GM19328 (cell line): ENCODE data around the gene CFAP45.

Source experiments
- ATAC-seq: cut with Tn5 transposase; IDR thresholded peaks from one replicate; pipeline ENCODE4 v1.9.1; 2021; ENCODE audit warnings: mild to moderate bottlenecking, moderate library complexity; ENCODE audit not compliant: unreplicated experiment

Gene CFAP45

DNA sequence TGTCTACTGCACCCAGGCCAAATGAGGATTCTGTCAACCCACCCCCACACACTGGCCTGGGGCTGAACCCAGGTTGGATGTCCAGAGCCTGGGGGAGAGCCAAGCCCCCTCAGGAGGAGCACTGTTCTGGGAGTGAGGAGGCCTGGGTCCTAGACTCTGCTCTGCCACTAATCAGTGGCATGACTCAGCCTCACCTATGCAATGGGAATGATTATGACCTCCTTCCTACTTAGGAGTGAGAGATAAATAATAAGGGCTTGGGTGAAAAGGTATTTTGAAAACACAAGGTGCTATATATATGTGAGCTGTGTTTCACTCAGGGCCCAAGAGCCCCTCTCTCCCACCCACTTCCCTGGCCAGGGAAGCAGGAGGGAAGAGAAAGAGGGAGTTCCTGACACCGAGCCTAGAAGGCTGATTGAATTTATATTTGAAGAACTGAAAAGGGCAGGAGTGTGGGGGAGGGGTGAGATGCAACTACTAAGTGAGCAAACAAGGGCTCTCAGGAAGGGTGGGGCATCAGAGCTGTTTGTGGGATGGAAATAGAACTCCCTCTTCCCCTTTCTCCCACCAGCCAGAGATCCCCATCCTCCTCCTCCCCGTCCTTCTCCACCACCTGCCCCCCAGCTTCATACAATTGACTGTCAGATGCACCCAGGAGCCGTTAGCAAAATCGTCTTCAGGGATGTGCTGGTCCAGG, 37.2 kb upstream of the CFAP45 start:
- no peak for ATAC-seq

DNA sequence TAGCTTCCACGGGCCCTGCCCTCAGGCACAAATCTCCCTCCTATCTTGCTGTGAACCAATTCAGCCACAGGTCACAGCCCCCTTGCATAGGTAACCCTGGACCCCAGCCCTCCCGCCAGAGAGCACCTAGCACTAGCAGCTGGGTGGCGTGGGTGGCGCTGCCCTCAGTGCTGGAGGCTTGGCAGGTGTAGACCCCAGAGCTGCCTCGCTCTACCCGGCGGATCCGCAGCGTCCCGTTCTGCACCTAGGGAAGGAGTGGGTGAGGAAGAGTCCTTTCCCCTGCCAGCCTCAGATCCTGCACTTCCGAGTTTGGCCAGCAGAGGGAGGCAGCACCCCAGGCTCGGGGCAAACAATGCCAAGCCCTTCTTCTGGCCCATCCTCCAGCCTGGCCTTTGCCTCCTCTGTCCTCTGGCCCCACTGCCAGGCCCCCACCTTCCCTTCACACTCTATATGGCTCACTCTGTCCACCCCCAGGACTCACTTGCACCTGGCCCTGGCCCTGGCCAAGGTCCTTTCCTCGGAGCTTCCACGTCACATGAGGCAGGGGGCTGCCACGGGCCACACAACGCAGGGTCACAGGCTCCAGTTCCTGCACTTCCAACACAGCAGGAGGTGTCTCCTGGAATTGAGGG, 36.4 kb upstream of the CFAP45 start:
- ATAC-seq: no peak

DNA sequence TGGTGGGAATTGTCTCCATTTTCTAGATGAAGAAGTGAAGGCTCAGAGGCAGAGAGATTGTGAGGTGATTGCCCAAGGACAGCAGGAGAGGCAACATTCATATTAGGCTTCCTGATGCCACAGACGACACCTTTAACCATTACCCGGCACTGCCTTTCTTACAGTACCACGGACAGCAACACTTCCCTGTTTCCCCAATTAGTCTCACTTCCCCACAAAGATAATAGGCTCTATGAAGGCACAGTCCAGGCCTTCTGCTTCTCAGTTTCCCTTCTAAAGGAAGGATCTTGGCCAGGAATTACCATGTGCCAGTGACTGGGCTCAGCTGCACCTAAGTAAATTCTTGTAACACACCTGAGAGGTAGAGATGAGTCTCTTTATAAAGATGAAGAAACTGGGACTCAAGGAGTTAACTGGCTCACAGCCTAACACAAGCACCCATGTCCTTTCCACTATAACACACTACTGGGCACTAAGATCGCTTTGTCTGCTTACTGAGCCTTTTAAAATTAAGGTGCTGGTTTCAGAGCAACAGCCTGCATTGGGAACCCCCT, 35.8 kb upstream of the CFAP45 start:
- no peak for ATAC-seq

DNA sequence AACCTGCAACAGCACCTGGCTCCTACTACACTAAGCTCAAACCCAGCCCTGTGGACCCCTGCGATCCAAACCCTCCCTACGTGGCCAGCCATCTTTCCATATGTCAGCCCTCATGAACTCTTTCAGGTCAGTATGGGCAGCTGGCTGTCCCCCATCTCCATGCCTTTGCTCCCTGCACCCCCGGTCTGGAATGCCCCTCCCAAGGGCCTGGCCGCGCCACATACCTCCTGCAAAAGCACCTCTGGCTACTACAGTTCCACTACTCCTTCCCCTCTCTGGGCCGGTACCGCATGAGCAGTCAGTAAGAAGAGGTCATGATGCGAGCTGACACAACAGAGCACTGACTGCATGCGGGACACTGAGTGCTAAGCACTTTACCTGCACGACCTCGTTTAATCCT, 35.3 kb upstream of the CFAP45 start:
- no peak for ATAC-seq

DNA sequence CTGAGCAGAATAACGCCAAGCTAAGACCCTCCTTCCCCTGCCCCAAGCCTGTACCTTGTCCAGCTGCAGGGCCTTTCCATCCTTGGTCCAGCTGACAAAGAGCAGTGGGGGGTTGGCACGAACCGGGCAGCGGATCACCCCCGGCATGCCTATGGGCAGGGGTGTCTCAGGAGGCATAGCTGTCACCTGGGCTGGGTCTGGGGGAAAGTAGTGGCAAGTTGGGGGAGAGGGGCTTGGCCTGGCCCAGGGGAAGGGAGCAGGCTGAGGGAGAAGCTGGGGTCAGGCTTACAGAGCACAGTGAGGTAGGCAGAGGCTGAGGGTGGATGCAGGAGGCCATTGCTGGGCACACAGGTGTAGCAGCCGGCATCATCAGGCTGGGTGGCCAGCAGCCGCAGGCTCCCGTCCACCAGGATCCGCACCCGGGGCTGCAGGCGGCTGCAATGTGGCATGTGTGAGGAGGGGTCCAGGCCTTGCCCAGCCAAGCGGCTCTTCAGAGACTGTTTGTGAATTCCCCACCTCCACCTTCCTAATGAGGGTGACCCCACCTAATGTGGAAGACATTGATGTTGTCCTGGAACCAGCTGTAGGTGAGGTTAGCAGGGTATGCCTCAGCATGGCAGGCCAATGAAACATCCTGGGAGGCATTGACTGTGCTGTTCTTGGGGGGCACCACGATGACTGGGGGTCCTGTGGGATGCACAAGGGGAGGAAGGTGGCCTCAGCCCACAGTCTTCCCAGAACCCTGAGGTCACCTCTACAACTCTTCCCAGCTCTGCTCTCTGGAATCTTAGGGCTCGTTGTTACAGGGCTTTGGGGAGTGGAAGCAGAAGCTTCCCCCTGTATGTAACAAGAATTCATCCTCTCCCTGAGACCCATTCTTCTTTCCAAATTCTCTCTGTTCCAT, 34.4 kb upstream of the CFAP45 start:
- no peak for ATAC-seq

DNA sequence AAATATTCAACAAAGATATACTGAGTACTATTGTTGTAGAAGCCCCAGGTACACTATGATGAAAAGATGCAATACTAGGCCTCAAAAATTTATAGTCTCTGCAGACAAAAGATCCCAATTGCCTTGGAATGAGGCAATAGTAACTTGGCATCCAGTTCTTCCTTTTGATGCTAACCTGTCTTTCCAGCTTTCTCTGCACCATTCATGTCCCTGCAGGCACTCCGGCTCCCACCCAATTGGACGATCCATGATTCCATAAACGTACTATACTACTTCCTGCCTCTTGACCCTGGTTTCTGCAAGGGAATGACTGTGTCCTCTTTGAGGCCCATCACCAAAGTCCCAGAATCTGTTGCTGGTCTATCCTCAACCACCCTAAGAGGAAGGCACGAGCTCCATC, 33.4 kb upstream of the CFAP45 start:
- ATAC-seq: no peak

DNA sequence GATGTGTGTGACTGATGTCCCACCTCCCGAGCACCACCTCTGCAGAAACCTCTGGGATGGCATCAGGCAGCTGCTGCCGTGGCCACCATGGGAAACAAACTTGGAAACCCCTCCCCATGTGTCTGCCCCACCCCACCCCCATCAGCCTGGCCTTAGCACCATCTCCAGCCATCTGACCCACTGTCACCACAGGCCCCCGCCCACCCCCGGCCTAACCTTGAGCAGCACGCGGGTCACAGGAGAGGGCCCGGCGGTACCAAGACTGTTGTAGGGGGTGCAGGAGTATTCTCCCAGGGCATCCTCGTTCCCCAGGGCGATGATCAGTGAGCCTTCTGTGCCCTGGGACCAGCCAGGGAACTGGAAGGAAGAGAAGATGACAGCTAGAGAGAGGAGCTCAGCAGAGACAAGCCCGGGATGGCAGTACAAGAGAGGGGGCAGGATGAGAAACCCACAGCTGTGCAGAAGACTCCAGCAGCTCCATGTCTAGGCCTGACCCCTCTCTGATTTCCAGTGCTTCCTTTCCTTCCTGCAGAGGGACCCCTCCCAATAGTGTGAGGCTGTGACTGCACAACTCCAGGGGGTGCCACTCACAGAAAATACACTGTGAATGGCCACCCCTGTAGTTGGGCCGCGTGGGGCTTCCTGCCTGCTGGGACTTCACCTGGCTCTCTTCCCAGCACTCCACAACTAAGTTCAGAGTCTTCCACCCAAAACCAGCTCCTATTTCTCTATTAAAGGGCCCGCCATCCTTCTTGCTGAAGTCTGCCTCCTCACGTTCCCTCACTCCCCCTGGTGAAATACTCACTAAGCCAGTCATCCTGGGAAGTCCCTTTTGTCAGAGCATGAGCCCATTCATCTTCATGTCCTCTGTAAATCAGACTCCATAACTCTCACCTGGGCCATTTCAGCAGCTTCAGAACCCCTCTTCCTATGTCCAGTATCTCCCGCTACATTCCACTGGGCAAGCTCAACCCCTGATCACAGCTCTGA, 32.6 kb upstream of the CFAP45 start:
- no peak for ATAC-seq

DNA sequence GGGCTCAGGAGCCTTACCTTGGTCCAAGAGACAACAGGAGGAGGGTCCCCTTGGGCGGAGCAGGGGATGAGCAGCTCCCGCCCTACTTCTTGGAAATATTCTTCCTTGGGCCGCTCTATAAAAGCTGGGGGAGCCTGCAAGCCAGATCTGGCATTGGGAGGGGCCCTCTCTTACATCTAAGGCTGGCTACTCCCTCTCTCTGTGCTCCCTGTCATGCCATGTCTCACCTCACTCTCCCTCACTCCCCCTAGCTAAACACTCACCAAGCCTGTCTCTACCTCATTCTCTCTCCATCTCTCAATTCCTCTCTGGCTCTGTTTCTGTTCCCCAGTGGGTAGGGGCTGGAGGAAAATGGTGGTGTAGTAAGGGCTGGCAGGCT, 31.8 kb upstream of the CFAP45 start:
- ATAC-seq: no peak

DNA sequence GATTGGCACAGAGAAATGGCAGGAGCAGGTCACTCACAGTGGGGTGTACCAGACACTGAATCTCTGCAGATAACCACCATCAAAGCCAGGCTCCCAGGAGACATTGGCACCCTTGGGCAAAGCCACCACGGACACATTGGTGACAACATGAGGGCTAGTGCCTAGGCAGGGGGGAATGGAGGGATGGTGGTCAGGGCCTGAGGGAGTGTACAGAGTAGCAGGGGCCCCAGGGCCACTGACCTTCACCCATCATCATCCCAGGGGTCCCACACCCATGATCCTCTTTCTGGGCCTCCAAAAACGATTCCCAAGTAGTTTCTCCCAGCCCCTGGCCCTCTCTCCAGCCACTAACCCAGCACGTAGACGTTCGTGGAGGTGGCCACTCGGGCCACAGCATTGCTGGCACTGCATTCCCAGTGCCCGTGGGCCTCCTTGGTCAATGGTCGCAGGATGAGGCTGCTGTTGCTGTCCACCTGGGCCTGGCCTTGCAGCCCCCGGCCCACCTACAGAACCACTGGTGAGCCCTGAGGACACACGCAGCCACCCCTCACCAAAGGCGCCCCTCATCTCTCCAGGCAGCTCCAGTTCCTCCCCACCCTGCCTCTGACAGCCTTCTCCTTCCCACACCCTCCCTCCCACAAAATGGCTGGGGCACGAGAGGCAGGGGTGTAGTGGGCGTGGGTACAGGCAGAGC, 31.3 kb upstream of the CFAP45 start:
- ATAC-seq: no peak

DNA sequence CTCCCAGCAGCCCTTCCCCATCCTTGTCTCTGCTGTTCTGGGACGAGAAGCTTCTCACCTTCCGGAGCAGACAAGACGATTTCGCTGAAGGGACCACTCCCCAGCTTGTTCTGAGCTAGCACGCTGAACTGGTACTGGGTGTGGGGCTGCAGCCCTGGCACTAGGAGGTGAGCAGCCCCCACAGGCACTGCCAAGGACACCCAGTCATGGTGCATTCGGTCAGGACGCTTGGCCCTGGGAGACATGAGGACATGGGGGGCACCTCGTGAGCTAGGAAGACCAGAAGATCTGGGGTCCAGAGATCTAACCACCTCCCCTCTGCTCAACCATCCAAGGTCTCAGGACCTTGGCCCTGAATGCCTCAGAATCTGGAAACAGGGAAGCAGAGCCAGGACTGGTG, 30.7 kb upstream of the CFAP45 start:
- no peak for ATAC-seq

DNA sequence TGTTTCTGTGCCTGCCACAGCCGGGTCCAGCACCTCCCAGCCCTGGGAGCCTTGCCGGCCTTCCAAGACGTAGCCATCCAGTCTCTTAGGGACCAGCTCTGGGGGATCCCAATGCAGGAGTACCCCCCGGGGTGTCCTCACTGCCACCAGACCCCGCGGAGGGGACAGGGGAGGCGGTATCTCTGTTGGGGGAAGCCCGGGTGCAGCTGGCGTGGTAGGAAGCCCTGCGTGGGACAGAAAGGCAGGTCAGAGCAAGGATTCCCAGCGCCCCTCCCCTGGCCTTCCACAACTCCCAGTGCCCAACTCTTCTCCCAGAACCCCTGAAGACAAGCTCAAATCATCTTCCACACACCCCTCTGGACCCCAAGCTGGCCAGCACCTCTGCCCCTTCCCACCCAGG, 30.3 kb upstream of the CFAP45 start:
- ATAC-seq: no peak

DNA sequence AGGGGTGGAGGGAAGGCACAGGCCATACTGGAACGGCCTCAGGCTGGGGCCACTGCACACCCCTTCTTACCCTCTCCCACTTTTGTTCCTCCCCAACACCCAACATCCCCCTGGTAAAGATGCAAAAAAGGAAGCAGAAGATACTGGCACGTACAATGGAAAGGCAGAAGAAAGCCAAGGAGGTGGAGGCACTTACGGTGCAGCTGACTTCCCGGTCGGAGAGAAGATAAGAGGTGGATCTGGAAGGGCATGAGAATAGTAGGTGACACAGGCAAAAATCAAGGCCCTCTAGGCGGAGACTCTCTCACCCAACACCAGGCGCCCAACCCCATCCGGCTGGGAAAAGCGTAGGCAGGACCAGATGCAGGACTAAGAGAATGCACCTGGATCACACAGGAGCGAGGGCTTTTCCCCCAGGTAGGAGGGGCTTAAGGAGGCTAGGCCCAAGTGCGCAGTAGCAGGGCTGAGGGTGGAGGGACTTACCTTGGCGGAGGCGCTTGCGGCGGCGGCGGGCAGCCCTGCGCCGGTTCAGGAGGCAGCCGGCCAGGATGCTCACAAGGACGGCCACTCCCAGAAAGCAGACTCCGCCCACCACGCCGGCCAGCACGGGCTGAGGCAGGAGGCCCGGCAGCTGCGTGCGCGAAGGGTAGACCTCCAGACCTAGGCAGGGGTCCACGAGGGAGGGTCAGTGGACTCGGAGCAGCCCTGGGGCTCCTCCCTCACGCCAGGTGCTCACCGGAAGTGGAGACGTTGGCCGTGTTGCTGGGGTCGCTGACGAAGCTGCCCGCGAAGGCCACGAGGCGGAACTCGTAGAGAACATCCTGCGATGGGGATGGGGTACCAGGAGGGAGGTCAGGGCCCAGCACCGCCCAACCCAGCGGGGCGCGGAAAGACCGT, 29.4 kb upstream of the CFAP45 start:
- no peak for ATAC-seq

DNA sequence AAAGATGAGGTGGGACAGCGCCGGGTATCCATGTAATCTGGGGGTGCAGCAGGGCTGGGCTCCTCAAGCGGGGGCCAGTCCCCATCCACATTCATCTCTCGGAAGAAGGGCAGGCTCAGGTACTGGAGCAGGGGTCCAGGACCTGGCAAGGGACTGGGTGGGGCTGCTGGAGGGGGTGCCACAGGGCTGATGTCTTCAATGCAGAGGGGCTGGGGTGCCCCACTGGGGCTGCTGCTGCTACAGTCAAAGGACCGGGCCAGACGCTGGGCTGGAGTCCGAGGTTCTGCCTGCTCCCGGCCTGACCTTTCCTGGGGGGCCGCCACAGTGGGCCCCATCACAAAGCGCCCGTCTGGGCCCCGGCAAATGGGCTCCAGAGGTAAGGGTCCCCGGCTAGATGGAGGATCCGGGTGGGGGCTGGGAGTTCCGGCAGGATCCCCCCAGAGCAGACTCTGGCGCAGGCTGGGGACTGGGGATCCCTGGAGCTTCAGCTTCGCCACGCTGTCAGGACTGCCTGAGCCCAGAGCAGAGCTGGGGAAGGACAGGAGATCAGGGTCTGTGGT, 28.6 kb upstream of the CFAP45 start:
- no peak for ATAC-seq

DNA sequence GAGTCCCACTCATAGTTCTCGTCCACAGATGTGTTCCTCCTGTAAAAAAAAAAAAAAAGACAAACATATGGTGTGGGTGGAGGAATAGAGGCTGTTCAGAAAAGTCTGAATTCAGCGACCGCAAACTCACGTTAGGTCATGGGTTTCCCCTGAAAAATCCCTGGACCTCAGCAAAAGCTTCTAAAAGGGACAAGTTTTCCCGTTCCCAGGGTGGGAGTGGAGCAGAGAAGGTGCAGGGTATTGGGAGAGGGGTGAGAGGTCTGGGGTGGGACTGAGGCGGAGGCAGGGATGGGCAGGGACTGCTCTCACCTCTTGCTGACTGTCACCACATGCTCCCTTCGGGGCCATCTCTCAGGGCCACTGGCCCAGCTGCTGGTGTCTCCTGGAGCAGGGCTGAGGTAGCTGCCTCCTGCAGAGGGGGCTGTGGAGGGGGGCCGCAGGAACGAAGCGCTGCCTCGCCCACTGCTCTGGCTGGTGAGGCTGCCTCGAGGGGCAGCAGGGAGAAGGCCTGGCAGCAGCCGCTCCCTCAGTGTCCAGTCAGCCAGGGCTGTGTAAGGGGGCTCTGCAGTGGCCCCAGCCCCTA, 28.0 kb upstream of the CFAP45 start:
- no peak for ATAC-seq

DNA sequence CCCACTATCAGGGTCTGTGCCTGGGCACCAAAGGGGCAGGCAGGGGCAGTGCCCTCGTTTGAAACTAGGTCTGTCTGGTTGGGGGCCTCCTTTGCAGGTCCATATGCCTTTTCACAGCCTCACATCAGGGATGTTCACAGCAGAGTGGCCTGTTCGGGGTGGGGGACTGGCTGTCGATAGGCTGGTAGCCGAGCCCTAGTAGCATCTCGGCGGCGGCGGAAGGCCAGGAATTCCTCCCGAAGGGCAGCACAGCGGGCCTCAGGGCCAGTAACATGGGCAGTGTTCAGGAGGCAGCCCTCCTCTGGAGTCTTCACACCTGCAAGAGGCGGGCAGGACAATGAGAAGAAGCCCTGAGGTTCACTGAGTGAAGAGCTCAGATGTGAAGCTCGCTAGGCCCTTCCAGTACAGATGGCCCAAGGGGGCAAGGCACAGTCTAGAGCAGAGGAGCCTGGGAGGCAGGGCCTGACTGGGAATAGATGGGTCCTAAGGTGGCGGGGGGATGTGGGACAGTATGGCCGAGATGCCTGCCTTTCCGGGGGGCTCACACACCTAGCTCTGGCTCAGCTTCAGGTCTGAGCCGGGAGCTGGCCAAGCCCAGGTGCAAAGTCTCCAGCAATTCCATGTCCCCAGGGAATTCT, 27.4 kb upstream of the CFAP45 start:
- no peak for ATAC-seq

DNA sequence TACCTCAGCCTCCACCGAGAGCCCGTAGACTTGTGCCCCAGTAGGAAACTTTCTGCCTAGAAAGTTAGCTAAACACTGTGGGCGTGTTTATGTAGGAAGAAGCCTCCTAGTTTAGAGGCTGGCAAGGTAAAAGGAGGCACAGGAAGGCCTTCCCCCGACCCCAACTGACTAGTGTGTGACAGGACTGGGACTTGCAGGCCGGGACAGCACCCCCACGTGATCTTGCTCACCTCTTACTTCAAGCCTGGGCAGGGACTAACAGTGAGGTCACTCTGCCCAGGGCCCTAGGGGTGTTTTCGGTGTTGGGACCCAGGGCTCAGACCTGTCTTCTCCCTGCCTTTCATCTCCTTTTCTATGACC, 25.7 kb upstream of the CFAP45 start:
- ATAC-seq: no peak

DNA sequence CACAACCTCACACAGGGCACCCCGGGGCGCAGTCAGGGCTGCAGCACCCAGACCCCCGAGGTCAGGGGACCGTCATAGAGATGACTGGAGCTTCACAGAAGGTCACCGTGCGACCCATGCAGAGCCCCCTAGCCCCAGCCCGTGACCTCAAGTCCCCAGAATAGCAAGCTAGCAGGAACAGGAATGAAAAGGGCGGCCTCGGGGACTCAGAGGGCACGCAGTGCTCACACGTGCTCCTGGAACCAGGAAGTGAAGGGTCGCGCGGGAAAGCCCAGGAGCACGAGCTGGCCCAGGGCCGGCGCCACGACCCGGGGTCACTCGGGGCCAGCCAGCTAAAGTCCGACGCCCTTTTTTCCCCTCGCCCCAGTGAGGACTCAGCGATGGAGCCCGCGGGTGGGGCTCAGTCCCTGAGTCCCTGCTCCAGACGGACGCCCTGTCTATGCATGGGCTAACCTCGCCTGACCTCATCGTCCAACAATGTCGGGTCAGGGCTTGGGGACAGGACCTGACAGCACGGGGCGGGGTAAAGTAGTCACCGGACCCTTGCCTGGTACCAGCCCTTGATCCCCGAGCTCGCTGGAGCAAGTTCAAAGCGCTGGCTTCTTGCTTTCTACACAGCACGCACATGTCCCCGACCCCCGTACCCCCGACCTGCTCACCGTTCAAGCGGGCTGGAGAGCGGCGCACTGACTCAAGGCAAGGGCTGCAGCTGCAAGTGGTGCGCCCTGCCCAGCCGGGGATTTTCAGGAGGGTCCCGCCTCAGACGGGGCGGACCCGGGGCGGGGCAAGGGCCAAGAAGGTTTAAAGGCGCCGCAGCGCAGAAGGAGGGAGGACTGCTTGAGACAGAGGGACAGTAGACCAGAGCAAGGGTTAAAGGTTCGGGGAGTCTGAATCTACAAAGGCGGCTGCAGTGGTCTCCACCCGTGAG, 25.1 kb upstream of the CFAP45 start, which contains the start of gene TAGLN2:
Gene TAGLN2 (minus strand): TSS at position 717 of the 928 bp plus-strand sequence. CDS start 4,998 bp downstream, outside the sequence.
- ATAC-seq: peak; percentile 53
